GM06990 (cell line): ENCODE data around the gene CUBN.

Experiments
- DNase-seq: peaks from one replicate; pipeline ENCODE4 v3.0.0-alpha.2; 2011; ENCODE audit not compliant: insufficient read length; ENCODE audit errors: extremely low read depth
- H3K27me3 ChIP-seq: replicated peaks from 2 replicates; pipeline ENCODE4 v1.6.0; 2011; ENCODE audit warnings: low read length; ENCODE audit not compliant: control insufficient read depth, insufficient read depth
- H3K36me3 ChIP-seq: 2 replicates; pipeline ENCODE4 v1.5.1; 2011; ENCODE audit warnings: low read length; ENCODE audit not compliant: control insufficient read depth, insufficient read depth
- H3K4me3 ChIP-seq: replicated peaks from 2 replicates; pipeline ENCODE4 v1.5.1; 2011; ENCODE audit warnings: low read depth, mild to moderate bottlenecking, control low read depth, low read length
- CTCF ChIP-seq: IDR thresholded peaks from 2 replicates; pipeline ENCODE4 v1.5.1; 2011; ENCODE audit warnings: low read length, control low read depth, mild to moderate bottlenecking, inconsistent platforms; ENCODE audit not compliant: insufficient read depth, poor library complexity, severe bottlenecking

CUBN gene

GRCh38 chr10:16902606-16903005 lies 227.0 kb downstream of the CUBN start:
- TF ChIP-seq CTCF, result no peak
- no peak overlapping the region for H3K4me3 ChIP-seq
- no peaks in the 10 kb centered on the region for H3K27me3 ChIP-seq
- DNase-seq, result no peak
- no peaks in the 10 kb centered on the region for H3K36me3 ChIP-seq

GRCh38 chr10:16901106-16901505 lies 228.5 kb downstream of the CUBN start:
- Histone ChIP-seq H3K4me3 (no peak overlapping the region), H3K27me3 (no peaks in the 10 kb centered on the region), H3K36me3 (no peaks in the 10 kb centered on the region)
- no peak for DNase-seq
- no peak for TF ChIP-seq CTCF

- TF ChIP-seq CTCF, result no peak
- no peaks in the 10 kb centered on the region for H3K27me3 ChIP-seq
- no peaks in the 10 kb centered on the region for H3K36me3 ChIP-seq
- DNase-seq, result no peak
- H3K4me3 ChIP-seq, result no peak overlapping the region
These were observed 232.6 kb downstream of the CUBN start for GRCh38 chr10:16896993-16897392.

GRCh38 chr10:16894821-16895220 lies 234.8 kb downstream of the CUBN start:
- H3K4me3 ChIP-seq, result no peak overlapping the region
- no peak for DNase-seq
- no peak for TF ChIP-seq CTCF
- H3K36me3 ChIP-seq, result no peaks in the 10 kb centered on the region
- H3K27me3 ChIP-seq, result no peaks in the 10 kb centered on the region

GRCh38 chr10:16893664-16894063 lies 235.9 kb downstream of the CUBN start:
- Histone ChIP-seq H3K27me3 (no peaks in the 10 kb centered on the region), H3K36me3 (no peaks in the 10 kb centered on the region), H3K4me3 (no peak overlapping the region)
- no peak for TF ChIP-seq CTCF
- no peak for DNase-seq
